Right lobe of liver (tissue), 4 donors: Measurements from ENCODE around the gene C19orf81.

Experiments used
- CTCF ChIP-seq, 4 donors: fragments of 200-600 bp in 3 of 4; fragments of 450-650 bp in 1 of 4; IDR thresholded peaks; one replicate each; pipeline versions ENCODE4 v1.5.1 to v1.8.0; 2016 to 2022; ENCODE audit warnings: antibody characterized with exemption in 4 of 4, mild to moderate bottlenecking in 2 of 4
- POLR2A ChIP-seq: fragments of 450-650 bp; IDR thresholded peaks from one replicate; pipeline ENCODE4 v1.6.1; 2017; ENCODE audit warnings: antibody characterized with exemption, mild to moderate bottlenecking
- donor health status: DM: no; HTN: no; CAD: no.
- donor health status: DM: no; HTN: no; CAD: no.
- donor health status: DM: no; HTN: yes; CAD: no.

DNA sequence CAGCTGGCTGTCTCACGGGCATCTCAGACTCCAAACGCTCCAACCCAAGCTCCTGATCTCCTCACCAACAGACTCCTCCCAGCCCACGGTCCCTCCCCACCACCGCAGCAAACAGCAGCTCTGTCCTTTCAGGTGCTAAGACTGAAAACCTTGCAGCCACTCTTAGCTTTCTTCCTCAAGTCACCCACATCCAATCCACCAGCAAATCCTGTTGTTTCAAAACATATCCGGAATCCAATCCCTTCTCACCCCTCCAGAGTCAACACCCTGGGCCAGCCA lies 20.8 kb downstream of the C19orf81 start:
- TF ChIP-seq POLR2A = no peak
- no peak for TF ChIP-seq CTCF (IDR thresholded peaks at IDR 0.05)
